ENCODE data around the gene WAS. TPM values are rescaled to one million over a fixed set of nuclear protein-coding genes. Genes with fewer than 3 reads are reported as not detected.

WAS gene
- total RNA-seq, 2 donors from 2014 or later: 88.9 to 93.0 TPM

DNA sequence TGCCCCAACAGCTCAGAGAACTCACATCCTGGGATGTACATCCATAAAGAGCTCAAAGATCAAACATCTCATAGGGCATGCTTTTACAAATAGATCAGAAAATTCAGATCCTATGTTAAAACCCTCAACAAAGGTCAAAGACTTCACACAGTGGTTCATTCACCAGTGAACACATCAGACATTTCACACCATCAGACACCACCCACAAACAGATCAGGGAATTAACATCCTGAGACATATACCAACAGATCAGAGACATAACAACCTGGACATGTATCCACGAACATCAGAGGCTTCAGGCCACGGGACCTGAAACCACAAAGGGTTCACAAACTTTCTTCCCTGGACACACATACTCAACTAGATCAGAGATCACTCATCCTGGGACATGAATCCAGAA is 36.4 kb downstream of the WAS start:
- Mint-ChIP-seq H3K27ac (no peak overlapping the region), H3K36me3 (peaks cover 0 to 16% of the 10 kb centered on the region in 2 donors), H3K9me3 (peaks cover 0 to 4% of the 10 kb centered on the region in 2 donors)
- no peak for DNase-seq (ENCODE audit: low spot score in 2 of 2)
- ATAC-seq: peak in 1 of 2 donors; percentile 22

DNA sequence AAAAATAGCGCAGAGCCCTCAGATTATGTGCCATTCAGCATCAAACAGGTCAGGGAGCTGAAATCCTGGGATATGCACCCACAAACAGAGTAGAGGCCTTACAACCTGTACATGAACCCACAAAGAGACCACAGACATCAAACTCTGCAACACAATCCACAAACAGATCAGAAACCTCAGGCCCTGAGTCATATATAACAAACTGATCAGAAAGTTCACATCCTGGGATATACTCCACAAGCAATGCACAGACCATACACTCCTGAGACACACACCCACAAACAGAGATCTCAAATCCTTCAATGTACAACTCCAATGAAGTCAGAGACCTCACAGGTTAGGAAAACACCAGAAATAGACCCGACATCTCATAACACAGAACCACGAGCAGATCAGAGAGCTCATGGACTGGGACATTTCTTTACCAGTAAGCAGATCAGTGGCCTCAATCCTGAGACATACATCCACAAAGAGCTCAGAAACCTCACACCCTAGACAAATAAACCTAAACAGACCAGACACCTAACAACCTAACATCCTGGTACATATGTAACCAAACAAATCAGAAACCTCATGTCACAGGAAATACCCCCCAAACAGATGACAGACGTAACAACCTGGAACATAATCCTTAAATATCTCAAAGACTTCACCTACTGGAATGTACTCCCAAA is 37.1 kb downstream of the WAS start:
- no peak overlapping the region for H3K27ac Mint-ChIP-seq
- ATAC-seq: peak; percentile 53 to 80
- DNase-seq (ENCODE audit: low spot score in 2 of 2): no peak
- peaks cover 0 to 17% of the 10 kb centered on the region in 2 donors for H3K36me3 Mint-ChIP-seq
- peaks cover 0 to 4% of the 10 kb centered on the region in 2 donors for H3K9me3 Mint-ChIP-seq

DNA sequence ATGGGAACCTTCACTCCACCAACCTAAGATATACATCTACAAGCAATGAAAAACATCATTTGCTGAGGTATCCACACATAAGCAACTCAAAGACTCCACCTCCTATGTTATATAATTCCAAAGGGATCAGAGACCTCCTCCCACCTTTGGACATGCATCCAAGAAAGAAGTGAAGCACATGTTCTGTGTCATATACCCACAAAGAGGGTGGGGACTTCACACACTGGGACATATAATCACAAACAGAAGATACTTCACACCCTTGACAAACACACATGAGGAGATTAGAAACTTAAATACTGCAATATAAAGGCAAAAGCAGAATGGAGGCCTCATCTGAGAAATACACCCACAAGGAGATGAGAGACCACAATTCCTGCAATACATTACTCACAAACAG is 38.3 kb downstream of the WAS start:
- Mint-ChIP-seq H3K27ac (no peak overlapping the region), H3K36me3 (peaks cover 5 to 21% of the 10 kb centered on the region in 2 donors), H3K9me3 (peaks cover 2 to 3% of the 10 kb centered on the region in 2 donors)
- ATAC-seq (no peak), DNase-seq (ENCODE audit: low spot score in 2 of 2) (no peak)

DNA sequence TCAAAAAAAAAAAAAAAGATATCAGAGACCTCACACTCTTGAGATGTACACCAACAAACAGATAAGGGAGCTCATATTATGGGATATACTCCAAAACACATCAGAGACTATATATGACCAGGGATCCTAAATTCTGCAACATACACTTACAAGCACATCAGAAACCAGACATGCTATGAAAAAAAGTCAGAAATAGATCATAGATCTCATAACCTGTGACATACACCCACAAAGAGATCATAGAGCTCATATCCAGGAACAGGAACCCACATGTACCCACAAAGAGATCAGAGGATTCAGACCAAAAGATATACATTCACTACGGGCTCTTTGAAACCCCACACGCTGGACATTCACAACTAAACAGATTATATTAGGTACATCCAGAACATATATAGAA is 43.0 kb downstream of the WAS start:
- Mint-ChIP-seq H3K9me3 (peaks cover 15 to 21% of the 10 kb centered on the region in 2 donors), H3K27ac (peak overlapping the region in 1 of 2 donors; percentile 71), H3K36me3 (peaks cover 23 to 32% of the 10 kb centered on the region in 2 donors)
- DNase-seq (ENCODE audit: low spot score in 2 of 2) (no peak), ATAC-seq (peak; percentile 38 to 58)

DNA sequence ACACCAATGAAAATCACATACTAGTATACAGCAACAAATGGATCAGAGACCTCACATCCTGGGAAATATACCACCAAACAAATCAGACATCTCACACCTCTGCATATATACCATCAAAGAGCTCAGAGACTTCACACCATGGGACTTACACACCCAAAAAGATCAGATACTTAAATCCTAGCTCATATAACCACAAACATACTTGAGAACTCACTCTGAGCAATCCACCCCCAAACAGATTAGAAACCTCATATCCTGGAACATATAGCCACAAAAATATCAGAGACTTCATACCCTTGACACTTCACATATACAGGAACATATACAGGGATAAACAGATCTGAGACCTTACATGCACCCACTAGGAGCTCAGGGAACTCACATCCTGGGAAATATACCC is 45.1 kb downstream of the WAS start:
- DNase-seq (ENCODE audit: low spot score in 2 of 2) (no peak), ATAC-seq (peak; percentile 31 to 46)
- H3K27ac Mint-ChIP-seq: peak overlapping the region in 1 of 2 donors; percentile 26
- H3K9me3 Mint-ChIP-seq: peaks cover 15 to 21% of the 10 kb centered on the region in 2 donors
- H3K36me3 Mint-ChIP-seq: peaks cover 23 to 32% of the 10 kb centered on the region in 2 donors

DNA sequence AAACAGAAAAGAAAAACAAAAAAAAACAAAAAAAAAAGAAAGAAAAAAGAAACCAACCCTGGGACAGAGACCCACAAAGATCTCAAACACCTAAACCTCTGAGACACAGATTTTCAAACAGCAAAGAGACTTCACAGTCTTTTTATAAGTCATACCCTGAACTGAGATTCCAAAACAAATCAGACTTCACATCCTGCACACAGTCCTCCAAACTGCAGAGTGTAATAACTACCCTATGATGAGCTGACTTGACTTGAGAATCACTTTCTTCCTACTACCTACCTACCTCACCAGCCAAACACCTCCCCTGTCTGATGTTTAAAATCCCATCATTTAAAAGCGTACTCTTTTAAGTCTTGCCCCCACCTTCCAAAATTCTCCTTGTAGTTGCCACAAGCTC is 52.7 kb downstream of the WAS start:
- DNase-seq (ENCODE audit: low spot score in 2 of 2): no peak
- H3K36me3 Mint-ChIP-seq: peaks cover 0 to 7% of the 10 kb centered on the region in 2 donors
- peak; percentile 48 to 71 for ATAC-seq
- H3K27ac Mint-ChIP-seq: peak overlapping the region; percentile 90 to 95
- no peaks in the 10 kb centered on the region for H3K9me3 Mint-ChIP-seq

DNA sequence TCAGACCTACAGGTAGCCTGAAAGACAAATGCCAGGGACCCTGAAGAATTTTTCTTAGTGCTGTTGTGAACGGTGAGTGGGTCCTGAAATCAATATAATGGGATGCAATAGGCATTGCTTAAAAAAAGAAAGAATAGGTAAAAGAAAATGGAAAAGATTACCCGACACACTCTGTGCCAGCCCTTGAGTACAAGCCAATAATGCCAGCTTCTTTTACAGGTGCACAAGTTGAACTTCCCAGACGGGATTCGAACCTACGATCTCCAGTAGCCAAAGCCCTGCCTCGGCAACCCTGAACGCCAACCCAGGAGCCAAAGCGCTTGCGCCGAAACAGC is 53.2 kb downstream of the WAS start:
- Mint-ChIP-seq H3K27ac (peak overlapping the region; percentile 90 to 95), H3K9me3 (no peaks in the 10 kb centered on the region), H3K36me3 (peaks cover 0 to 7% of the 10 kb centered on the region in 2 donors)
- ATAC-seq (no peak), DNase-seq (ENCODE audit: low spot score in 2 of 2) (no peak)

DNA sequence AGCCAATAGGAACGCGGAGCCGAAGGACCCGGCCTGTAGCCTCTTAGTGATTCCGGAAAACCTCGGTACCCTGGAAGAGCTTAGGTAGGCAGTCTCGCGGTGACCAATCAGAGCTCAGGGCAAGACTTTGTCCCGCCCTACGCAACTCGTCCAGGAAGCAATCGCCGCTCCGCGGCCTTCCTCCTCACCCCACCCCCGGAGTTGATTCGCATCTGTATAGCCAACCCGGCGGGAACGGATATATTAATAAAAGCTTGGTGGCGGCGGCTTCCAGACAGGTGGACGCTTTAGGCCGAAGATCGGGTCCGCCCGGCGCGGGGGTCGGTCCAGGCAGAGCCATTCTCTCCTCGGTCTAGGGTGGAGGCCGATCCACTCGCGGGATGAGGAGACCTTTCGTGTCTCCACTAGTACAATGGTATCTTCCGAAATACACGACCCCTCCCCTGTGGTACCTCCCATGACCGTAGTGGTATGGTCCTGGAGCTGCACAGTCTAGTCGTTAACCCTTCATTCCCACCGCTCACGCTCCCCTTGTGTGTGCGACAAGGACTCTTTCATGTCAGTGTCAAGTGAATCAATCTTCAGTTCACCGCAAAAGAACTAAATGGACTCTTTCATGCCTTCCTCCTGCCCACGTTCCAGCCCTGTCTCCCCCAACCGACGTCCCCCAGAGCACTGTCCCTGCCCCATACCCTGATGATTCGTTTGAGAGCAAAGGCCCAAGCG is 53.8 kb downstream of the WAS start:
- Mint-ChIP-seq H3K36me3 (peaks cover 0 to 7% of the 10 kb centered on the region in 2 donors), H3K27ac (peak overlapping the region; percentile 94 to 95), H3K9me3 (no peaks in the 10 kb centered on the region)
- DNase-seq (ENCODE audit: low spot score in 2 of 2) (peak; percentile 73 to 92), ATAC-seq (peak; percentile 94 to 97)

DNA sequence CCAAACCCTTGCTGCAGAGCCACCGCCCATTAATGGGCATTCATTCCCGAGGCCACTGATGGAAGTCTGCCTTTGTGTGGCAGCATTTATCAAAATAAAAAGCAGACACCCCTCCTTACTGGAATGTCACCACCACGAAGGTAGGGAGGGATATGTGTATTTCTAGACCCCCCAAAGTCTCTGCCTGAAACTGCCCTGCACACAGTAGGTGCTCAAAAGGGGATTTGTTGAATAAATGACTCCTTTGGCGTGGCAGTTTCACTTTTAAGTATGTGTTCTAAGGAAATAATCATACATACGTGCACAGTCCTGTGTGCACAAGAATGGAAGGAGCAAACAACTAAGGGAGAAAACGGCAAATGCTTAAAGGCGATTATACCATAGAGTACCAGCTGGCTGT is 54.3 kb downstream of the WAS start:
- peaks cover 0 to 7% of the 10 kb centered on the region in 2 donors for H3K36me3 Mint-ChIP-seq

More for the DNA sequence above, 54.3 kb downstream of the WAS start:
- DNase-seq (ENCODE audit: low spot score in 2 of 2) (no peak), ATAC-seq (no peak)
- Mint-ChIP-seq H3K9me3 (no peaks in the 10 kb centered on the region), H3K27ac (peak overlapping the region; percentile 94 to 95)

Other genes with a start within 250 kb of the WAS start
- 10 to 100 TPM; 46.3 to 94.5 TPM for gene SLC38A5, start 213.5 kb upstream of the WAS start, total RNA-seq
- 10 to 100 TPM; 58.4 to 76.6 TPM for gene FTSJ1, start 207.6 kb upstream of the WAS start, total RNA-seq
- gene PORCN, start 174.8 kb upstream of the WAS start, total RNA-seq: 10 to 100 TPM; 10.7 to 11.8 TPM
- gene EBP, start 162.0 kb upstream of the WAS start, total RNA-seq: 100 to 1,000 TPM; 107 to 176 TPM
- 10 to 100 TPM; 18.8 to 22.2 TPM for gene TBC1D25, start 144.1 kb upstream of the WAS start, total RNA-seq
- 100 to 1,000 TPM; 171 to 256 TPM for gene RBM3, start 109.3 kb upstream of the WAS start, total RNA-seq
- gene WDR13, start 86.3 kb upstream of the WAS start, total RNA-seq: 10 to 100 TPM; 52.8 to 58.5 TPM
- gene SUV39H1, start 12.9 kb downstream of the WAS start, total RNA-seq: 10 to 100 TPM; 31.5 to 36.4 TPM
- not detected for gene GLOD5, start 77.9 kb downstream of the WAS start, total RNA-seq
- gene GATA1, start 102.8 kb downstream of the WAS start, total RNA-seq: under 1 TPM in 1 of 2 donors, not detected in 1; 0.25 TPM
- gene HDAC6, start 118.3 kb downstream of the WAS start, total RNA-seq: 100 to 1,000 TPM in 1 of 2 donors, 10 to 100 TPM in 1; 77.0 to 189 TPM
- under 1 TPM; 0.23 to 0.31 TPM for gene ERAS, start 142.7 kb downstream of the WAS start, total RNA-seq
- gene PCSK1N, start 151.8 kb downstream of the WAS start, total RNA-seq: 1 to 10 TPM; 1.0 to 2.7 TPM
- 10 to 100 TPM; 61.4 to 86.4 TPM for gene TIMM17B, start 214.0 kb downstream of the WAS start, total RNA-seq
- gene PQBP1, start 214.1 kb downstream of the WAS start, total RNA-seq: 10 to 100 TPM; 77.2 to 79.3 TPM
- gene SLC35A2, start 227.8 kb downstream of the WAS start, total RNA-seq: 10 to 100 TPM; 18.3 to 22.2 TPM
- gene PIM2, start 235.2 kb downstream of the WAS start, total RNA-seq: 100 to 1,000 TPM; 264 to 357 TPM

All from activated naive CD4-positive, alpha-beta T cell treated with anti-CD3 and anti-CD28 coated beads, Interleukin-2, amount 50 U/mL, for 72 hours (primary cell).